HTR-8/SVneo (cell line): ENCODE measurements around the gene TLE1.

ENCODE experiments used
- DNase-seq: peaks from one replicate; pipeline ENCODE4 v3.0.0; 2011; ENCODE audit warnings: low spot score, mixed read lengths; ENCODE audit not compliant: insufficient read length
- FAIRE-seq: peaks from 2 replicates; lab custom pipeline; 2011; peaks lifted over from hg19 to GRCh38; lab: Jason Lieb, UNC

TLE1 gene

GRCh38 chr9:81535542-81536241 lies 153.7 kb downstream of the TLE1 start:
- DNase-seq (peak; percentile 57), FAIRE-seq (no peak)

- FAIRE-seq (no peak), DNase-seq (no peak)
Measured at GRCh38 chr9:81534138-81534875, 155.0 kb downstream of the TLE1 start.
